HG02970 (cell line): ENCODE measurements around the gene ATAT1.
A peak's percentile ranks its signal among the peaks of the same experiment; 100 is the strongest.
"Not testable (repeated sequence)": the region's sequence is repeated elsewhere in the genome, so short reads cannot be mapped to it uniquely, and the experiment has no call there.

Source experiments
- ATAC-seq: cut with Tn5 transposase; IDR thresholded peaks from one replicate; pipeline ENCODE4 v1.9.1; 2021; ENCODE audit warnings: mild to moderate bottlenecking, moderate library complexity, moderate number of reproducible peaks; ENCODE audit not compliant: unreplicated experiment, low FRiP score

The ATAT1 gene

GRCh38 chr6:30646450-30647241 is 20.0 kb downstream of the ATAT1 start, which contains the start of gene C6orf136:
Gene C6orf136, plus strand, starts transcription at chr6:30647133. Its CDS starts 99 bp downstream, at chr6:30647232.
- peak; percentile 53 for ATAC-seq

- ATAC-seq: peak; percentile 60
Measured at GRCh38 chr6:30647242-30648116, 20.8 kb downstream of the ATAT1 start.

GRCh38 chr6:30651143-30651542 is 24.5 kb downstream of the ATAT1 start:
- no peak for ATAC-seq

- ATAC-seq: no peak
Measured at GRCh38 chr6:30654798-30655742, 28.4 kb downstream of the ATAT1 start.

- ATAC-seq: no peak
Measured at GRCh38 chr6:30655743-30656094, 29.0 kb downstream of the ATAT1 start.

- no peak for ATAC-seq
Measured at GRCh38 chr6:30656513-30656912, 29.8 kb downstream of the ATAT1 start.

- no peak for ATAC-seq
Measured at GRCh38 chr6:30657454-30657853, 30.8 kb downstream of the ATAT1 start.

- ATAC-seq: not testable (repeated sequence)
Measured at GRCh38 chr6:30657922-30658321, 31.2 kb downstream of the ATAT1 start.

GRCh38 chr6:30664994-30665767 is 38.5 kb downstream of the ATAT1 start:
- ATAC-seq: no peak

- ATAC-seq: not testable (repeated sequence)
Measured at GRCh38 chr6:30666300-30666699, 39.6 kb downstream of the ATAT1 start.

GRCh38 chr6:30670760-30671527 is 44.3 kb downstream of the ATAT1 start:
- no peak for ATAC-seq

- ATAC-seq: peak; percentile 84
Measured at GRCh38 chr6:30672445-30673253, 46.0 kb downstream of the ATAT1 start, which contains the start of gene DHX16. Gene DHX16, minus strand, starts transcription at chr6:30673006. Its CDS starts 165 bp downstream, at chr6:30672841.

- no peak for ATAC-seq
Measured at GRCh38 chr6:30676660-30677285, 50.1 kb downstream of the ATAT1 start.

- no peak for ATAC-seq
Measured at GRCh38 chr6:30678964-30679726, 52.5 kb downstream of the ATAT1 start.

GRCh38 chr6:30679765-30680535 is 53.3 kb downstream of the ATAT1 start:
- no peak for ATAC-seq

GRCh38 chr6:30681766-30682142 is 55.1 kb downstream of the ATAT1 start:
- ATAC-seq: no peak
